Tibial nerve (tissue), 4 donors: ENCODE data around the gene RPP14.

ENCODE experiments used
- CTCF ChIP-seq, 5 experiments: fragments of 200-600 bp in 3 of 5; fragments of 450-650 bp in 2 of 5; sonication (generic) in 3 of 5; IDR thresholded peaks; one replicate each; pipeline ENCODE4 v1.5.1; 2016 to 2019; ENCODE audit warnings: antibody characterized with exemption in 5 of 5, mild to moderate bottlenecking in 3 of 5, moderate library complexity in 2 of 5
- EP300 ChIP-seq, 2 donors: sonication (generic); formaldehyde crosslinking; IDR thresholded peaks; one replicate each; pipeline ENCODE4 v1.6.1; 2017; ENCODE audit warnings: antibody characterized with exemption in 2 of 2, mild to moderate bottlenecking in 1 of 2
- POLR2A ChIP-seq, 2 donors: fragments of 450-650 bp; IDR thresholded peaks; one replicate each; pipeline ENCODE4 v1.6.1; 2017; ENCODE audit warnings: antibody characterized with exemption in 2 of 2, mild to moderate bottlenecking in 2 of 2, moderate library complexity in 2 of 2

GRCh38 chr3:58340594-58341244 lies 34.7 kb downstream of the RPP14 start:
- TF ChIP-seq POLR2A (IDR thresholded peaks at IDR 0.05): no peak
- TF ChIP-seq CTCF (IDR thresholded peaks at IDR 0.05): no peak
- no peak for TF ChIP-seq EP300 (IDR thresholded peaks at IDR 0.05)
